Activated naive CD8-positive, alpha-beta T cell treated with anti-CD3 and anti-CD28 coated beads, Interleukin-2, amount 50 U/mL, for 16 hours (primary cell): ENCODE measurements around the gene COL6A1.
"Not testable (repeated sequence)": the region's sequence is repeated elsewhere in the genome, so short reads cannot be mapped to it uniquely, and the experiment has no call there.

Experiments used
- DNase-seq: peaks from one replicate; pipeline ENCODE4 v3.0.0-alpha.2; 2020; ENCODE audit warnings: low read depth, low spot score

COL6A1 gene

GRCh38 chr21:45965084-45965809, 16.3 kb upstream of the COL6A1 start:
- DNase-seq = no peak

GRCh38 chr21:45966791-45967394, 14.7 kb upstream of the COL6A1 start:
- DNase-seq = no peak

- DNase-seq = no peak
These were observed 11.5 kb upstream of the COL6A1 start for GRCh38 chr21:45969921-45970673.

- DNase-seq = peak; percentile 35
These were observed 10.6 kb upstream of the COL6A1 start for GRCh38 chr21:45970674-45971615.

GRCh38 chr21:45971616-45972352, 9.8 kb upstream of the COL6A1 start:
- DNase-seq = no peak

GRCh38 chr21:45972353-45972715, 9.2 kb upstream of the COL6A1 start:
- DNase-seq = no peak

GRCh38 chr21:45972716-45973474, 8.7 kb upstream of the COL6A1 start:
- DNase-seq = no peak

GRCh38 chr21:45973475-45974072, 8.0 kb upstream of the COL6A1 start:
- DNase-seq = peak; percentile 79

GRCh38 chr21:45974073-45975019, 7.2 kb upstream of the COL6A1 start:
- DNase-seq = no peak

GRCh38 chr21:45975020-45975666, 6.4 kb upstream of the COL6A1 start:
- no peak for DNase-seq

- DNase-seq = not testable (repeated sequence)
These were observed 5.7 kb upstream of the COL6A1 start for GRCh38 chr21:45975667-45976409.

GRCh38 chr21:45976701-45977311, 4.8 kb upstream of the COL6A1 start:
- no peak for DNase-seq

GRCh38 chr21:45977396-45977795, 4.2 kb upstream of the COL6A1 start:
- DNase-seq = no peak

- no peak for DNase-seq
These were observed 2.4 kb upstream of the COL6A1 start for GRCh38 chr21:45979141-45979631.

- DNase-seq = no peak
These were observed 1.9 kb upstream of the COL6A1 start for GRCh38 chr21:45979651-45980050.

- DNase-seq = no peak
These were observed 1.3 kb upstream of the COL6A1 start for GRCh38 chr21:45980271-45980670.

- no peak for DNase-seq
These were observed 873 bp upstream of the COL6A1 start for GRCh38 chr21:45980697-45981096.
